ENCODE measurements around the gene TTC8. TPM values are rescaled to one million over a fixed set of nuclear protein-coding genes. Genes with fewer than 3 reads are reported as not detected.

Gene TTC8
- total and polyA plus RNA-seq, 2 donors (not counting 3 experiments of a cell fraction or from before 2014, with no cell fraction given) = 11.9 to 16.3 TPM

GRCh38 chr14:88901991-88902390, 77.5 kb downstream of the TTC8 start:
- no peaks in the 10 kb centered on the region for H3K9me3 ChIP-seq (replicated peaks; ENCODE audit: control insufficient read depth, insufficient read depth, low read length)
- H4K20me1 ChIP-seq (replicated peaks; ENCODE audit: control insufficient read depth, extremely low read depth, insufficient read depth, low read length) = no peaks in the 10 kb centered on the region
- no TSS peak for BruUV-seq (replicated peaks)
- H3K4me2 ChIP-seq (ENCODE audit: insufficient read depth, low read length) = no peak overlapping the region
- H3K4me1 ChIP-seq (ENCODE audit: control insufficient read depth, extremely low read depth, insufficient read depth, low read length) = no peaks in the 10 kb centered on the region
- CTCF ChIA-PET = no interaction called here
- no peaks in the 10 kb centered on the region for H3K79me2 ChIP-seq (ENCODE audit: control insufficient read depth, insufficient read depth, low read length)
- FAIRE-seq (no peak), DNase-seq (ENCODE audit: low read depth, low spot score) (no peak)
- H3K9ac ChIP-seq (replicated peaks; ENCODE audit: extremely low read depth, insufficient read depth, low read length) = no peak overlapping the region
- no peaks in the 10 kb centered on the region for H3K27me3 ChIP-seq (ENCODE audit: control insufficient read depth in 2 of 2, insufficient read depth in 2 of 2, low read length in 2 of 2)
- no peaks in the 10 kb centered on the region for H3K9me1 ChIP-seq (replicated peaks; ENCODE audit: control insufficient read depth, extremely low read depth, insufficient read depth, low read length)
- H2AFZ ChIP-seq (ENCODE audit: low read depth, low read length) = no peak overlapping the region
- H3K4me3 ChIP-seq (replicated peaks in 1 of 3; ENCODE audit: insufficient read depth in 1 of 3, low read depth in 1 of 3, low read length in 3 of 3) = no peak overlapping the region
- H3K36me3 ChIP-seq (ENCODE audit: control insufficient read depth in 2 of 2, extremely low read depth in 1 of 2, insufficient read depth in 2 of 2, low read length in 2 of 2) = no peaks in the 10 kb centered on the region
- dilution Hi-C loops (cut with MboI; ENCODE audit: extremely low pct_ligation_motif_present, low sequenced_read_pairs) (no loop called here), intact Hi-C loops (cut with micrococcal nuclease) (no loop called here)
- TF ChIP-seq EZH2 (IDR thresholded peaks at IDR 0.05; ENCODE audit: borderline replicate concordance, low read depth, low read length, severe bottlenecking) (no peak), POLR2A (IDR thresholded peaks at IDR 0.05; ENCODE audit: low read depth, low read length) (no peak), FOS (IDR thresholded peaks at IDR 0.05; ENCODE audit: borderline replicate concordance, insufficient read depth, low read length) (no peak), POLR2AphosphoS5 (IDR thresholded peaks at IDR 0.05; ENCODE audit: insufficient read depth, low read depth, low read length) (no peak), MAX (IDR thresholded peaks at IDR 0.05; ENCODE audit: insufficient read depth, insufficient read length) (no peak), CTCF (IDR thresholded peaks at IDR 0.05; ENCODE audit: extremely low read depth in 1 of 2, insufficient read depth in 1 of 2, low read depth in 1 of 2, low read length in 2 of 2) (no peak), JUN (IDR thresholded peaks at IDR 0.05; ENCODE audit: borderline replicate concordance, insufficient read depth, insufficient read length, low read depth) (no peak)
- H3K27ac ChIP-seq (ENCODE audit: insufficient read depth, low read depth, low read length) = no peak overlapping the region
- POLR2A ChIA-PET = no interaction called here
